Stomach (tissue), 4 donors: Measurements from ENCODE around the gene RALY.

ENCODE experiments used
- EP300 ChIP-seq: sonication (generic); formaldehyde crosslinking; IDR thresholded peaks from one replicate; pipeline ENCODE4 v1.6.1; 2017; ENCODE audit warnings: antibody characterized with exemption
- POLR2A ChIP-seq, 4 donors: fragments of 450-650 bp; IDR thresholded peaks; one replicate each; pipeline ENCODE4 v1.6.1; 2016; ENCODE audit warnings: antibody characterized with exemption in 4 of 4, control low read depth in 2 of 4, mild to moderate bottlenecking in 1 of 4, moderate library complexity in 1 of 4
- TF ChIP-seq, protein P1 (sequence below), 7 experiments: fragments of 450-650 bp in 4 of 7; fragments of 200-600 bp in 3 of 7; sonication (generic) in 3 of 7; IDR thresholded peaks; one replicate each; pipeline ENCODE4 v1.5.1; 2016 to 2019; ENCODE audit warnings: antibody characterized with exemption in 7 of 7, control low read depth in 2 of 7, mild to moderate bottlenecking in 1 of 7

DNA sequence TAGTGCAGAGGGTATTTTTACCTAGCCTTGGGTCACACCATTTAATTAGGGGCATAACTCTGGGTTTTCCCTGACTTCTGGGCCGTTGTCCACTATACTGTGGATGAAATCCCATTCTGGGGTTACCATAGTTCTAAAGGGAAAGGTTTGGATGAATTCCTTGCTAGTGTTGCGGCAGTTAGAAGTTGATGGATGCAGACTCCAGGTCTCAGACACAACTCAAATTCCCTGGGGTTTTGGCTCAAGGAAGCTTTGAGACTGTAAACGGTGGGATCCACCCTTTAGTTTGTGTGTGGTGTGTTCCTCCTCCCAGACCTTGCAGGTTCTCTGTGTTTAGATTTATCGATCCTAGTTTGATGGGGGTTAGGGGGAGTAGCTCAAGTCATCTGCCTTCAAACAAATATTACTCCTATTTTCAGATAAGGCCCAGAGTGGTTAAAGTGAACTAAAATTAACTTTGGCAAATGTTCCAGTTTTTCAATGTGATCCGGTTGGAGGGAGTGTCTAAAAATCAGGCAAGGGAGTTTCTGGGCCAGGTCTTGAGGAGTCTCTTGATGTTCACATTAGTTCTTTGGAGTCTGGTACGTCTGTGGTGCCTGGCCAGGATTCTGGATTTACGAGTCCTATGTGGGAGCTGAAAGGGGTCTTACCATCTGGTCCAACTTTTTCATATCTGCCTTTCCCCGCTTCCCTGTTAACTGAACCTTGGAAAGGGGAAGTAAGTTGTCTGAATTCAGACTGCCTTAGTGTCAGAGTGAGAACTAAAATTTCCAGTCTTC is 1.5 kb downstream of the RALY start:
- no peak for TF ChIP-seq EP300
- TF ChIP-seq, protein P1, sequence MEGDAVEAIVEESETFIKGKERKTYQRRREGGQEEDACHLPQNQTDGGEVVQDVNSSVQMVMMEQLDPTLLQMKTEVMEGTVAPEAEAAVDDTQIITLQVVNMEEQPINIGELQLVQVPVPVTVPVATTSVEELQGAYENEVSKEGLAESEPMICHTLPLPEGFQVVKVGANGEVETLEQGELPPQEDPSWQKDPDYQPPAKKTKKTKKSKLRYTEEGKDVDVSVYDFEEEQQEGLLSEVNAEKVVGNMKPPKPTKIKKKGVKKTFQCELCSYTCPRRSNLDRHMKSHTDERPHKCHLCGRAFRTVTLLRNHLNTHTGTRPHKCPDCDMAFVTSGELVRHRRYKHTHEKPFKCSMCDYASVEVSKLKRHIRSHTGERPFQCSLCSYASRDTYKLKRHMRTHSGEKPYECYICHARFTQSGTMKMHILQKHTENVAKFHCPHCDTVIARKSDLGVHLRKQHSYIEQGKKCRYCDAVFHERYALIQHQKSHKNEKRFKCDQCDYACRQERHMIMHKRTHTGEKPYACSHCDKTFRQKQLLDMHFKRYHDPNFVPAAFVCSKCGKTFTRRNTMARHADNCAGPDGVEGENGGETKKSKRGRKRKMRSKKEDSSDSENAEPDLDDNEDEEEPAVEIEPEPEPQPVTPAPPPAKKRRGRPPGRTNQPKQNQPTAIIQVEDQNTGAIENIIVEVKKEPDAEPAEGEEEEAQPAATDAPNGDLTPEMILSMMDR (IDR thresholded peaks at IDR 0.05), result no peak
- TF ChIP-seq POLR2A (IDR thresholded peaks at IDR 0.05), result no peak
